ENCODE data around the gene ZC2HC1B. TPM values are rescaled to one million over a fixed set of nuclear protein-coding genes. Genes with fewer than 3 reads are reported as not detected.

The ZC2HC1B gene
- total and polyA plus RNA-seq, 2 donors (not counting 1 experiment from before 2014, with no cell fraction given), result not detected

- H3K27me3 ChIP-seq (ENCODE audit: control insufficient read depth, insufficient read depth, low read length), result no peaks in the 10 kb centered on the region
- H3K4me1 ChIP-seq (ENCODE audit: control insufficient read depth, extremely low read depth, insufficient read depth, low read length), result no peaks in the 10 kb centered on the region
- no peaks in the 10 kb centered on the region for H4K20me1 ChIP-seq (ENCODE audit: control insufficient read depth, extremely low read depth, insufficient read depth, low read length)
- no peaks in the 10 kb centered on the region for H3K9me3 ChIP-seq (ENCODE audit: control insufficient read depth, insufficient read depth, low read depth, low read length)
- no peak overlapping the region for H2AFZ ChIP-seq (ENCODE audit: low read length)
- no peak for TF ChIP-seq EZH2 (IDR thresholded peaks at IDR 0.05; ENCODE audit: low read length, missing control alignments)
- TF ChIP-seq, protein P1, sequence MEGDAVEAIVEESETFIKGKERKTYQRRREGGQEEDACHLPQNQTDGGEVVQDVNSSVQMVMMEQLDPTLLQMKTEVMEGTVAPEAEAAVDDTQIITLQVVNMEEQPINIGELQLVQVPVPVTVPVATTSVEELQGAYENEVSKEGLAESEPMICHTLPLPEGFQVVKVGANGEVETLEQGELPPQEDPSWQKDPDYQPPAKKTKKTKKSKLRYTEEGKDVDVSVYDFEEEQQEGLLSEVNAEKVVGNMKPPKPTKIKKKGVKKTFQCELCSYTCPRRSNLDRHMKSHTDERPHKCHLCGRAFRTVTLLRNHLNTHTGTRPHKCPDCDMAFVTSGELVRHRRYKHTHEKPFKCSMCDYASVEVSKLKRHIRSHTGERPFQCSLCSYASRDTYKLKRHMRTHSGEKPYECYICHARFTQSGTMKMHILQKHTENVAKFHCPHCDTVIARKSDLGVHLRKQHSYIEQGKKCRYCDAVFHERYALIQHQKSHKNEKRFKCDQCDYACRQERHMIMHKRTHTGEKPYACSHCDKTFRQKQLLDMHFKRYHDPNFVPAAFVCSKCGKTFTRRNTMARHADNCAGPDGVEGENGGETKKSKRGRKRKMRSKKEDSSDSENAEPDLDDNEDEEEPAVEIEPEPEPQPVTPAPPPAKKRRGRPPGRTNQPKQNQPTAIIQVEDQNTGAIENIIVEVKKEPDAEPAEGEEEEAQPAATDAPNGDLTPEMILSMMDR (conservative IDR thresholded peaks at IDR 0.05 in 1 of 2, IDR thresholded peaks at IDR 0.05 in 1 of 2; ENCODE audit: low read depth in 1 of 2, low read length in 2 of 2), result no peak
- H3K36me3 ChIP-seq (ENCODE audit: control insufficient read depth, insufficient read depth, low read length), result no peaks in the 10 kb centered on the region
- H3K79me2 ChIP-seq (ENCODE audit: control insufficient read depth, insufficient read depth, low read length), result no peaks in the 10 kb centered on the region
- H3K9ac ChIP-seq (ENCODE audit: insufficient read depth, low read length), result no peak overlapping the region
- H3K27ac ChIP-seq (ENCODE audit: insufficient read depth, low read length), result no peak overlapping the region
- no peak overlapping the region for H3K4me2 ChIP-seq (ENCODE audit: extremely low read depth, insufficient read depth, low read length)
- DNase-seq (ENCODE audit: low read depth in 2 of 2), result no peak
- no peak overlapping the region for H3K4me3 ChIP-seq (replicated peaks in 1 of 4; ENCODE audit: control extremely low read depth in 1 of 4, insufficient read depth in 1 of 4, low read depth in 3 of 4, low read length in 4 of 4)
Measured at GRCh38 chr6:143952947-143953701, 88.8 kb downstream of the ZC2HC1B start.

DNA sequence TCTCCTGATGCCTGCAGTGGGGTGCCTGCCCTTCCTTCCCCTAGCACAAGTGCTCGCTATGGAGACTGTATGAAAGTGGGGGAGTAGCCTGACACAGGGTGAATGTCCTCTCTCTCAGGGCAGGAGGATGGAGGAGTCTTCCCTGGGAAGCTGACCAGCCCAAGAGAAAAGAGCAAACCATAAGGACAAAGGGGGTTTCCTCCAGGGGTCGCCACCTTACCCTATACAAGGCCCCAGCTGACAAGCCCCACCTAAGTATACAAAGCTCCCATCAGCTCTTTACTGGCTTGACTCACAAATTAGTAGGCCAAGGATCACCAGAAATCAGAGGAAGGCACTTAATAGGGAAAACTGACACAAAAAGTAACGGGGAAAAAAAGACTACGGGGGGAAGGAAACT lies 89.6 kb downstream of the ZC2HC1B start:
- H3K27me3 ChIP-seq (ENCODE audit: control insufficient read depth, insufficient read depth, low read length), result no peaks in the 10 kb centered on the region
- no peak for TF ChIP-seq EZH2 (IDR thresholded peaks at IDR 0.05; ENCODE audit: low read length, missing control alignments)
- TF ChIP-seq, protein P1 (conservative IDR thresholded peaks at IDR 0.05 in 1 of 2, IDR thresholded peaks at IDR 0.05 in 1 of 2; ENCODE audit: low read depth in 1 of 2, low read length in 2 of 2), result no peak
- no peak overlapping the region for H3K4me2 ChIP-seq (ENCODE audit: extremely low read depth, insufficient read depth, low read length)
- no peaks in the 10 kb centered on the region for H4K20me1 ChIP-seq (ENCODE audit: control insufficient read depth, extremely low read depth, insufficient read depth, low read length)
- no peaks in the 10 kb centered on the region for H3K36me3 ChIP-seq (ENCODE audit: control insufficient read depth, insufficient read depth, low read length)
- no peak overlapping the region for H3K27ac ChIP-seq (ENCODE audit: insufficient read depth, low read length)
- no peaks in the 10 kb centered on the region for H3K9me3 ChIP-seq (ENCODE audit: control insufficient read depth, insufficient read depth, low read depth, low read length)
- no peaks in the 10 kb centered on the region for H3K79me2 ChIP-seq (ENCODE audit: control insufficient read depth, insufficient read depth, low read length)
- H3K4me3 ChIP-seq (replicated peaks in 1 of 4; ENCODE audit: control extremely low read depth in 1 of 4, insufficient read depth in 1 of 4, low read depth in 3 of 4, low read length in 4 of 4), result no peak overlapping the region
- H3K9ac ChIP-seq (ENCODE audit: insufficient read depth, low read length), result no peak overlapping the region
- DNase-seq (ENCODE audit: low read depth in 2 of 2), result no peak
- no peaks in the 10 kb centered on the region for H3K4me1 ChIP-seq (ENCODE audit: control insufficient read depth, extremely low read depth, insufficient read depth, low read length)
- no peak overlapping the region for H2AFZ ChIP-seq (ENCODE audit: low read length)

- no peak overlapping the region for H3K9ac ChIP-seq (ENCODE audit: insufficient read depth, low read length)
- no peaks in the 10 kb centered on the region for H3K79me2 ChIP-seq (ENCODE audit: control insufficient read depth, insufficient read depth, low read length)
- H3K36me3 ChIP-seq (ENCODE audit: control insufficient read depth, insufficient read depth, low read length), result no peaks in the 10 kb centered on the region
- H3K4me1 ChIP-seq (ENCODE audit: control insufficient read depth, extremely low read depth, insufficient read depth, low read length), result no peaks in the 10 kb centered on the region
- H3K9me3 ChIP-seq (ENCODE audit: control insufficient read depth, insufficient read depth, low read depth, low read length), result no peaks in the 10 kb centered on the region
- no peaks in the 10 kb centered on the region for H4K20me1 ChIP-seq (ENCODE audit: control insufficient read depth, extremely low read depth, insufficient read depth, low read length)
- TF ChIP-seq, protein P1 (conservative IDR thresholded peaks at IDR 0.05 in 1 of 2, IDR thresholded peaks at IDR 0.05 in 1 of 2; ENCODE audit: low read depth in 1 of 2, low read length in 2 of 2), result no peak
- TF ChIP-seq EZH2 (IDR thresholded peaks at IDR 0.05; ENCODE audit: low read length, missing control alignments), result no peak
- no peak overlapping the region for H3K27ac ChIP-seq (ENCODE audit: insufficient read depth, low read length)
- peak in 1 of 2 donors; percentile 39 for DNase-seq (ENCODE audit: low read depth in 2 of 2)
- H2AFZ ChIP-seq (ENCODE audit: low read length), result no peak overlapping the region
- H3K27me3 ChIP-seq (ENCODE audit: control insufficient read depth, insufficient read depth, low read length), result no peaks in the 10 kb centered on the region
- H3K4me2 ChIP-seq (ENCODE audit: extremely low read depth, insufficient read depth, low read length), result no peak overlapping the region
- H3K4me3 ChIP-seq (replicated peaks in 1 of 4; ENCODE audit: control extremely low read depth in 1 of 4, insufficient read depth in 1 of 4, low read depth in 3 of 4, low read length in 4 of 4), result no peak overlapping the region
Measured at GRCh38 chr6:143955971-143956370, 91.7 kb downstream of the ZC2HC1B start.
